Astrocyte (in vitro differentiated cells and primary cell): ENCODE measurements around the gene TMEM217.

Experiments
- CTCF ChIP-seq: IDR thresholded peaks from 2 replicates; pipeline ENCODE4 v1.5.1; 2011; ENCODE audit warnings: low read depth, mild to moderate bottlenecking, inconsistent platforms, low read length, moderate library complexity; ENCODE audit not compliant: insufficient read depth
- EZH2 ChIP-seq: IDR thresholded peaks from 2 replicates; pipeline ENCODE4 v1.6.1; 2012; ENCODE audit warnings: mild to moderate bottlenecking, low read length, inconsistent platforms; ENCODE audit not compliant: insufficient read depth

DNA sequence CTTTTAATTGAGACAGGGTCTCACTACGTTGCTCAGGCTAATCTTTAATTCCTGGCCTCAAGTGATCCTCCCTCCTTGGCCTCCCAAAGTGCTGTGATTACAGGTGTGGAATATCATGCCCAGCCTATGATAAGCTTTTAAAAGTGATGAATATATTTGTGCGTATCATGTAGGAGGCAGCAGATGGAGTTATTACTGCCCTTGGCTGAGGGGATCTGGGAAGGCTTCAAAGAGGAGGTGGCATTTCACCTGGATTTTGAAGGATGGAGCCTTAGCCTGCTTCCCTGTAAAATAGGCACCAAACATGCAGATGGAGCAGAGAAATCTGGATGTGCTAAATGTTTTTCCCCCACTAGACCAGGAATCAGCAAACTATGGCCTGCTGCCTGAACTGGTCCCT lies 77.9 kb downstream of the TMEM217 start:
- TF ChIP-seq EZH2, result no peak
- no peak for TF ChIP-seq CTCF
